ENCODE data around the gene NEK9.

GRCh38 chr14:75088566-75089373, 38.1 kb downstream of the NEK9 start:
- no peak for TF ChIP-seq EZH2 (IDR thresholded peaks at IDR 0.05; ENCODE audit: borderline replicate concordance, insufficient read depth, low read depth, low read length, poor library complexity, severe bottlenecking)
- TF ChIP-seq CTCF (IDR thresholded peaks at IDR 0.05): peak; percentile 81

Data from B cell (primary cell).